GM23338 (cell line): ENCODE measurements around the gene COX5B. TPM values are rescaled to one million over a fixed set of nuclear protein-coding genes. Genes with fewer than 3 reads are reported as not detected.

ENCODE experiments used
- ATAC-seq: fragments of 200-7000 bp; cut with Tn5 transposase; 3 replicates; pipeline ENCODE4 v1.9.1; 2020
- DNase-seq: peaks from one replicate; pipeline ENCODE4 v3.0.0-alpha.2; 2015; ENCODE audit warnings: low spot score
- H2AFZ ChIP-seq: fragments of 200-600 bp; sonication (generic); 2 replicates; pipeline ENCODE4 v1.8.0; 2016; ENCODE audit warnings: antibody characterized with exemption, mild to moderate bottlenecking, moderate library complexity
- H3F3A ChIP-seq: fragments of 200-600 bp; sonication (generic); replicated peaks from 2 replicates; pipeline ENCODE4 v1.8.0; 2017; ENCODE audit warnings: antibody characterized with exemption, mixed run types, low read depth
- H3K27ac ChIP-seq: fragments of 200-600 bp; sonication (generic); 2 replicates; pipeline ENCODE4 v1.6.1; 2016; ENCODE audit warnings: low read depth
- H3K27me3 ChIP-seq: fragments of 200-600 bp; sonication (generic); 2 replicates; pipeline ENCODE4 v1.8.0; 2016; ENCODE audit warnings: mild to moderate bottlenecking, mixed run types, moderate library complexity; ENCODE audit not compliant: insufficient read depth
- H3K36me3 ChIP-seq: fragments of 200-600 bp; sonication (generic); 2 replicates; pipeline ENCODE4 v1.8.0; 2016; ENCODE audit warnings: mild to moderate bottlenecking; ENCODE audit not compliant: insufficient read depth
- H3K4me1 ChIP-seq: fragments of 200-600 bp; sonication (generic); 2 replicates; pipeline ENCODE4 v1.8.0; 2016; ENCODE audit warnings: mild to moderate bottlenecking, moderate library complexity; ENCODE audit not compliant: insufficient read depth
- H3K4me2 ChIP-seq: fragments of 200-600 bp; sonication (generic); 2 replicates; pipeline ENCODE4 v1.7.1; 2017; ENCODE audit warnings: mixed run types
- H3K4me3 ChIP-seq: fragments of 200-600 bp; sonication (generic); 2 replicates; pipeline ENCODE4 v1.6.1; 2016; ENCODE audit warnings: mixed run types
- H3K79me2 ChIP-seq: fragments of 200-600 bp; sonication (generic); replicated peaks from 2 replicates; pipeline ENCODE4 v1.8.0; 2017; ENCODE audit warnings: mild to moderate bottlenecking; ENCODE audit not compliant: insufficient read depth
- H3K9me2 ChIP-seq: fragments of 200-600 bp; sonication (generic); 2 replicates; pipeline ENCODE4 v1.8.0; 2017; ENCODE audit not compliant: insufficient read depth
- H4K20me1 ChIP-seq: fragments of 200-600 bp; sonication (generic); replicated peaks from 2 replicates; pipeline ENCODE4 v1.8.0; 2017; ENCODE audit warnings: mild to moderate bottlenecking; ENCODE audit not compliant: insufficient read depth
- H3K27ac Mint-ChIP-seq: 2 replicates; pipeline ENCODE4 v1.8.0; 2020; ENCODE audit warnings: inconsistent platforms, mild to moderate bottlenecking, moderate library complexity, mixed read lengths
- H3K27me3 Mint-ChIP-seq: 3 replicates; pipeline ENCODE4 v1.8.0; 2022; ENCODE audit warnings: low read depth, mild to moderate bottlenecking, moderate library complexity, mixed read lengths, inconsistent platforms; ENCODE audit not compliant: insufficient read depth, poor library complexity
- H3K36me3 Mint-ChIP-seq: 3 replicates; pipeline ENCODE4 v1.8.0; 2021; ENCODE audit warnings: low read depth, mild to moderate bottlenecking, inconsistent platforms, moderate library complexity, mixed read lengths
- H3K4me1 Mint-ChIP-seq: 3 replicates; pipeline ENCODE4 v1.8.0; 2020; ENCODE audit warnings: mild to moderate bottlenecking, inconsistent platforms, mixed read lengths
- H3K4me3 Mint-ChIP-seq: 3 replicates; pipeline ENCODE4 v1.8.0; 2021; ENCODE audit warnings: moderate library complexity, mild to moderate bottlenecking, inconsistent platforms, mixed read lengths
- H3K9me3 Mint-ChIP-seq: 3 replicates; pipeline ENCODE4 v1.8.0; 2020; ENCODE audit warnings: moderate library complexity, mild to moderate bottlenecking, inconsistent platforms, mixed read lengths
- CTCF ChIP-seq, 2 experiments: fragments of 200-600 bp in 1 of 2; sonication (generic) in 1 of 2; conservative IDR thresholded peaks; 2 replicates each; pipeline versions ENCODE4 v1.5.1 to v1.6.1; 2016 to 2017; ENCODE audit warnings: antibody characterized with exemption in 2 of 2, low read depth in 2 of 2, mild to moderate bottlenecking in 2 of 2, moderate library complexity in 1 of 2
- ETS1 ChIP-seq: IDR thresholded peaks from 2 replicates; pipeline ENCODE4 v1.6.1; 2016; ENCODE audit warnings: antibody characterized with exemption
- EZH2 ChIP-seq: fragments of 200-600 bp; sonication (generic); IDR thresholded peaks from one replicate; pipeline ENCODE4 v1.8.0; 2017; ENCODE audit warnings: antibody characterized with exemption, mild to moderate bottlenecking, low read depth; ENCODE audit not compliant: unreplicated experiment
- EZH2phosphoT487 ChIP-seq: fragments of 200-600 bp; sonication (generic); IDR thresholded peaks from one replicate; pipeline ENCODE4 v1.8.1; 2018; ENCODE audit warnings: antibody characterized with exemption; ENCODE audit not compliant: unreplicated experiment
- JUNB ChIP-seq: IDR thresholded peaks from one replicate; pipeline ENCODE4 v1.6.1; 2016; ENCODE audit warnings: antibody characterized with exemption; ENCODE audit not compliant: unreplicated experiment
- NANOG ChIP-seq: IDR thresholded peaks from 2 replicates; pipeline ENCODE4 v1.6.1; 2016; ENCODE audit warnings: antibody characterized with exemption, borderline replicate concordance
- STAT1 ChIP-seq: IDR thresholded peaks from one replicate; pipeline ENCODE4 v1.6.1; 2016; ENCODE audit warnings: antibody characterized with exemption; ENCODE audit not compliant: unreplicated experiment
- ZNF114 ChIP-seq: fragments of 250-450 bp; sonication (Bioruptor Pico); IDR thresholded peaks from 2 replicates; pipeline ENCODE4 v1.5.0; 2020; ENCODE audit warnings: mild to moderate bottlenecking, moderate library complexity
- polyA plus RNA-seq: library from polyadenylated mRNA; unstranded; fragments of >200 nt; fragmentation: Nextera tagmentation; extraction: Ambion mirVana; gene quantifications from 2 replicates; pipeline ENCODE4 v1.2.1, GENCODE V29; 2016
- total RNA-seq: library from RNA; depleted of rRNA; stranded (reverse); fragments of >200 nt; shearing (Covaris generic); gene quantifications from 2 replicates; pipeline ENCODE4 v1.2.3, GENCODE V29; 2014

COX5B gene
- total and polyA plus RNA-seq, 2 experiments from 2014 or later: 260 to 666 TPM

GRCh38 chr2:97662386-97662894 is 16.6 kb downstream of the COX5B start:
- Histone ChIP-seq H3K36me3 (no peaks in the 10 kb centered on the region), H3K4me3 (peak overlapping the region; percentile 64), H3K9me2 (no peaks in the 10 kb centered on the region), H4K20me1 (peaks cover 10% of the 10 kb centered on the region; the same call in 1 of the 2 replicates), H3K79me2 (peaks cover 22% of the 10 kb centered on the region), H3K4me1 (peaks cover 18% of the 10 kb centered on the region), H2AFZ (no peak overlapping the region), H3K27ac (no peak overlapping the region), H3F3A (peaks cover 3% of the 10 kb centered on the region; the same call in 1 of the 2 replicates), H3K4me2 (peak overlapping the region; percentile 98), H3K27me3 (no peaks in the 10 kb centered on the region)
- Mint-ChIP-seq H3K27me3 (peaks cover 6% of the 10 kb centered on the region), H3K4me3 (peak overlapping the region; percentile 89), H3K36me3 (peaks cover 12% of the 10 kb centered on the region), H3K4me1 (peaks cover 19% of the 10 kb centered on the region), H3K9me3 (no peaks in the 10 kb centered on the region), H3K27ac (peak overlapping the region; percentile 92)
- peak in 1 of 2 experiments; percentile 20; a peak in 1 of 4 replicates for TF ChIP-seq CTCF (conservative IDR thresholded peaks at IDR 0.05; ENCODE audit: low read depth in 2 of 2)
- no peak for TF ChIP-seq EZH2
- ATAC-seq: no peak
- peak; percentile 26 for DNase-seq

- peak overlapping the region; percentile 92 for H3K27ac ChIP-seq
- DNase-seq (peak; percentile 83), ATAC-seq (peak; percentile 41)
- H3K4me3 ChIP-seq: peak overlapping the region; percentile 64
- H3K27me3 ChIP-seq: no peaks in the 10 kb centered on the region
- H2AFZ ChIP-seq: peak overlapping the region; percentile 70
- Mint-ChIP-seq H3K36me3 (peaks cover 7% of the 10 kb centered on the region), H3K27me3 (peaks cover 6% of the 10 kb centered on the region), H3K4me1 (peaks cover 19% of the 10 kb centered on the region), H3K27ac (peak overlapping the region; percentile 92), H3K9me3 (no peaks in the 10 kb centered on the region), H3K4me3 (peak overlapping the region; percentile 89)
- no peak for TF ChIP-seq ETS1
- TF ChIP-seq NANOG: no peak
- no peak for TF ChIP-seq STAT1
- no peak for TF ChIP-seq JUNB
- no peak for TF ChIP-seq EZH2phosphoT487
- no peak for TF ChIP-seq ZNF114 (CRISPR knock-in tag)
- TF ChIP-seq EZH2: no peak
- TF ChIP-seq CTCF (conservative IDR thresholded peaks at IDR 0.05; ENCODE audit: low read depth in 2 of 2): no peak
- H3K4me2 ChIP-seq: peak overlapping the region; percentile 98
- H3K36me3 ChIP-seq: no peaks in the 10 kb centered on the region
- H3K9me2 ChIP-seq: no peaks in the 10 kb centered on the region
- H3K4me1 ChIP-seq: peaks cover 18% of the 10 kb centered on the region
- peaks cover 3% of the 10 kb centered on the region; the same call in 1 of the 2 replicates for H3F3A ChIP-seq
- peaks cover 10% of the 10 kb centered on the region; the same call in 1 of the 2 replicates for H4K20me1 ChIP-seq
- peaks cover 22% of the 10 kb centered on the region for H3K79me2 ChIP-seq
Measured at GRCh38 chr2:97662895-97663625, 17.2 kb downstream of the COX5B start.
